Stomach (tissue), 9 donors: ENCODE data around the gene KCNH1. TPM values are rescaled to one million over a fixed set of nuclear protein-coding genes. Genes with fewer than 3 reads are reported as not detected.

Experiments used
- DNase-seq, 2 donors: peaks; one replicate each; pipeline versions ENCODE4 v3.0.0 to v3.0.0-alpha.2; 2013 to 2019
- H3K27ac ChIP-seq, 5 donors: fragments of 200-600 bp in 4 of 5; sonication (generic) in 4 of 5; one replicate each; pipeline ENCODE4 v1.5.1; 2013 to 2019; ENCODE audit warnings: mild to moderate bottlenecking in 1 of 5, moderate library complexity in 1 of 5
- H3K27me3 ChIP-seq, 3 donors: fragments of 200-600 bp; sonication (generic); one replicate each; pipeline ENCODE4 v1.5.1; 2017 to 2019; ENCODE audit warnings: mixed run types in 1 of 3
- H3K36me3 ChIP-seq, 4 donors: fragments of 200-600 bp; sonication (generic); 1 replicate in 3 of 4; 2 replicates in 1 of 4; pipeline ENCODE4 v1.5.1; 2016 to 2019
- H3K4me1 ChIP-seq, 4 donors: fragments of 200-600 bp; sonication (generic); one replicate each; pipeline ENCODE4 v1.5.1; 2016 to 2019
- H3K4me3 ChIP-seq, 4 donors: fragments of 200-600 bp; sonication (generic) in 3 of 4; one replicate each; pipeline ENCODE4 v1.5.1; 2016 to 2019; ENCODE audit warnings: mild to moderate bottlenecking in 1 of 4
- H3K9me3 ChIP-seq, 4 donors: fragments of 200-600 bp; sonication (generic); one replicate each; pipeline ENCODE4 v1.5.1; 2016 to 2019
- EP300 ChIP-seq: sonication (generic); formaldehyde crosslinking; IDR thresholded peaks from one replicate; pipeline ENCODE4 v1.6.1; 2017; ENCODE audit warnings: antibody characterized with exemption
- POLR2A ChIP-seq, 4 donors: fragments of 450-650 bp; IDR thresholded peaks; one replicate each; pipeline ENCODE4 v1.6.1; 2016; ENCODE audit warnings: antibody characterized with exemption in 4 of 4, control low read depth in 2 of 4, mild to moderate bottlenecking in 1 of 4, moderate library complexity in 1 of 4
- POLR2AphosphoS5 ChIP-seq, 3 donors: sonication (generic); formaldehyde crosslinking; IDR thresholded peaks; one replicate each; pipeline ENCODE4 v1.6.1; 2016; ENCODE audit warnings: antibody characterized with exemption in 3 of 3
- WGBS, 5 donors: extraction: QIAGEN DNeasy Blood & Tissue Kit in 3 of 5; methylation state at CpG; one replicate each; pipeline versions ENCODE4 v1.1.5 to v1.1.7; 2013 to 2018; 5-methylcytosine and 5-hydroxymethylcytosine counted together
- intact Hi-C: fragments of 100-400 bp; cut with DNase I; formaldehyde crosslinking; loops from one replicate; pipeline ENCODE4 v1.15.1; 2023; ENCODE audit warnings: low total_unique reads
- polyA plus RNA-seq, 3 donors: library from polyadenylated mRNA; stranded (reverse); fragments of 200-250 nt; gene quantifications; one replicate each; pipeline ENCODE4 v1.2.3, GENCODE V29; 2013
- total RNA-seq, 5 donors: library from RNA; depleted of rRNA; stranded (reverse); fragments of >200 nt; gene quantifications; one replicate each; pipeline versions ENCODE4 v1.1.0 to v1.2.3, GENCODE V29; 2014 to 2016
- TF ChIP-seq, protein P1 (sequence below), 7 experiments: fragments of 450-650 bp in 4 of 7; fragments of 200-600 bp in 3 of 7; sonication (generic) in 3 of 7; IDR thresholded peaks; one replicate each; pipeline ENCODE4 v1.5.1; 2016 to 2019; ENCODE audit warnings: antibody characterized with exemption in 7 of 7, control low read depth in 2 of 7, mild to moderate bottlenecking in 1 of 7
- donor health status: healthy with polysubstance abuse.
- donor health status: Bipolar disorder and iron deficiency.
- donor health status: healthy.

The KCNH1 gene
- total and polyA plus RNA-seq, 8 donors = 0.10 to 6.8 (median 3.2) TPM; not detected in 1

DNA sequence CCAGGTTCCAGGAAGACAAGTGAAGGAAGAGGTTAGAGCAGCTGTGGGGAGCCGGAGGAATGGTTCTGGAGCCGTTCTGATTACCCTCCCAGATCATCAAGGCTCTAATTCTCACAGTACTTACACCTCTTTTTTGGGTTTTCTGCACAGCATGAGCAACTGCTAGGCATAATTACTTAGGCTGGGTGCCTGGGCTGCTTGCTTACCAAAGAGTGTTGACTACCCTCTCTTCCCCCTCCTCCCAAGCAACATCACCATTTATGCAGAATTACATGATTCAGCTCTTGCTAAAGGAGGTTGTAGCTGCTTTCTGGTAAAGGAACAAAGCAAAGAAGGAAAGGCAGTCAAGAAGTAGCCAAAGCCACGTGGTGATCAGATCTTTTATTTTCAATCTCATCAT is 397.2 kb downstream of the KCNH1 start:
- Histone ChIP-seq H3K27me3 (no peaks in the 10 kb centered on the region), H3K9me3 (no peaks in the 10 kb centered on the region), H3K27ac (no peak overlapping the region), H3K4me3 (no peak overlapping the region), H3K36me3 (no peaks in the 10 kb centered on the region), H3K4me1 (no peaks in the 10 kb centered on the region)
- TF ChIP-seq, protein P1, sequence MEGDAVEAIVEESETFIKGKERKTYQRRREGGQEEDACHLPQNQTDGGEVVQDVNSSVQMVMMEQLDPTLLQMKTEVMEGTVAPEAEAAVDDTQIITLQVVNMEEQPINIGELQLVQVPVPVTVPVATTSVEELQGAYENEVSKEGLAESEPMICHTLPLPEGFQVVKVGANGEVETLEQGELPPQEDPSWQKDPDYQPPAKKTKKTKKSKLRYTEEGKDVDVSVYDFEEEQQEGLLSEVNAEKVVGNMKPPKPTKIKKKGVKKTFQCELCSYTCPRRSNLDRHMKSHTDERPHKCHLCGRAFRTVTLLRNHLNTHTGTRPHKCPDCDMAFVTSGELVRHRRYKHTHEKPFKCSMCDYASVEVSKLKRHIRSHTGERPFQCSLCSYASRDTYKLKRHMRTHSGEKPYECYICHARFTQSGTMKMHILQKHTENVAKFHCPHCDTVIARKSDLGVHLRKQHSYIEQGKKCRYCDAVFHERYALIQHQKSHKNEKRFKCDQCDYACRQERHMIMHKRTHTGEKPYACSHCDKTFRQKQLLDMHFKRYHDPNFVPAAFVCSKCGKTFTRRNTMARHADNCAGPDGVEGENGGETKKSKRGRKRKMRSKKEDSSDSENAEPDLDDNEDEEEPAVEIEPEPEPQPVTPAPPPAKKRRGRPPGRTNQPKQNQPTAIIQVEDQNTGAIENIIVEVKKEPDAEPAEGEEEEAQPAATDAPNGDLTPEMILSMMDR (IDR thresholded peaks at IDR 0.05) = no peak
- TF ChIP-seq EP300 = no peak
- TF ChIP-seq POLR2A (IDR thresholded peaks at IDR 0.05) = no peak
- whole genome bisulfite sequencing, 5 donors = 36 to 53% (median 49%) methylated on average over 3 of the region's 3 CpGs
- DNase-seq = no peak
- intact Hi-C loops = no loop called here

DNA sequence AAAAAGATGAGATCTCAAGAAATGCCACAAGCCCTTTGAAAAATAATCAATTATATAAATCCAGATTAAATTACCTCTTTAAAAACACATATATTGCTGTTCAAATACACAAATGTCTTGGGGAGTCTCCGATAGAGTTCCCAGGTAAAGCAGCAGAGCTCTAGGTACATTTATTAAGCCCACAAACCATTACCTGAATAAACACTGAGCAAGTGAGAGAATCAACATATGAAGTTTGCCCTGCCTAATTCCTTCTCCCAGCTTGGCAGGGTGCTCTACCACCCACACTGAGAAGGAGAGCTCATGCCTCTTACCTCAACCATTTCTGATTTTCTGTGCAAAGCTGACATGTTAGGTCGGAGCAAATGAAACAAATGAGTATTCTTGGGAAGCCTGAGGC is 402.4 kb downstream of the KCNH1 start:
- TF ChIP-seq, protein P1 (IDR thresholded peaks at IDR 0.05) = no peak
- TF ChIP-seq POLR2AphosphoS5 (IDR thresholded peaks at IDR 0.05) = no peak
- TF ChIP-seq EP300 = no peak
- TF ChIP-seq POLR2A (IDR thresholded peaks at IDR 0.05) = no peak
- H3K27me3 ChIP-seq = no peaks in the 10 kb centered on the region
- H3K4me3 ChIP-seq = no peak overlapping the region
- no peaks in the 10 kb centered on the region for H3K4me1 ChIP-seq
- intact Hi-C loops = no loop called here
- H3K9me3 ChIP-seq = no peaks in the 10 kb centered on the region
- no peaks in the 10 kb centered on the region for H3K36me3 ChIP-seq
- no peak overlapping the region for H3K27ac ChIP-seq
- 40 to 64% (median 53%) methylated on average over 2 of the region's 2 CpGs for WGBS, 5 donors
- DNase-seq = no peak

DNA sequence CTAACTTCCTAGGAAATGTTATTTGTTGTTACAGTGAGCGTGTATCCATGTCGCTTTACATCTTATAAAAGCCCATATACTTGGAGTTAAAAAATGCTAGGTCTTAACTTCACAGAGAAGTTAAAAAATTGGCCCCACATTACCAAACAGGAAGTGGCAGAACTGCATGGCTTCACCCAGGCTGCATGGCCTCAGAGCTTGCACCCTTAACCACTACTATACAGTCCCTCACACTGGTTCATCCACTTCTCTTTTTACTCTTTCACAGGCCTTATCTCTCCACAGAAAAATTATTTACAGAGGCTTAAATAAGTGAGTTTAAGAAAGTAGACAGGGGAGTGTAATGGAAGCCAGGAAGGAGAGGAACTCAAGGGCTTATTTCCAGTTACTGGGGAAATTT is 402.8 kb downstream of the KCNH1 start:
- Histone ChIP-seq H3K4me1 (no peaks in the 10 kb centered on the region), H3K4me3 (no peak overlapping the region), H3K27ac (no peak overlapping the region), H3K9me3 (no peaks in the 10 kb centered on the region), H3K27me3 (no peaks in the 10 kb centered on the region), H3K36me3 (no peaks in the 10 kb centered on the region)
- no peak for DNase-seq
- TF ChIP-seq POLR2AphosphoS5 (IDR thresholded peaks at IDR 0.05) = no peak
- no peak for TF ChIP-seq EP300
- TF ChIP-seq POLR2A (IDR thresholded peaks at IDR 0.05) = no peak
- TF ChIP-seq, protein P1 (IDR thresholded peaks at IDR 0.05) = no peak
- intact Hi-C loops = no loop called here
- 87 to 96% (median 93%) methylated on average over 2 of the region's 2 CpGs for WGBS, 5 donors

DNA sequence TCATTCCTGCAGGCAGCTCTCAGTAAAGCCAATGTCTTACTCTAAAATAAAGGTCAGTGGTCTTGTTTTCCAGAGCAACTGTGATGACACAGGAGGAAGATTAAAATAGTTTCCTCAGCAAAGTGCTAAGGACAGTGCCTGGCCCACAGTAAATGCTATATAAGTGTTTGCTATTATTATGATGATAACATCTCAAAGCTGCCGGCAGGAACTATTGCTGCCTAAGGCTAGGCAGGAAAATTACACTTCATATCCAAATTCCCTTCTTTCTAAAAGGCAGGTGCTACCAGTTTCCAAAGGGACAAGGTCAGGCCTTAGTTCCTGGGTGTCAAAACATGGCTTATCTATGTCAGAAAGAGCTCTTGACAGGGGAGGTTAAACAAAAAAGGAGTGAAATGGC is 403.9 kb downstream of the KCNH1 start:
- Histone ChIP-seq H3K27ac (no peak overlapping the region), H3K4me1 (no peaks in the 10 kb centered on the region), H3K36me3 (no peaks in the 10 kb centered on the region), H3K27me3 (no peaks in the 10 kb centered on the region), H3K4me3 (no peak overlapping the region), H3K9me3 (no peaks in the 10 kb centered on the region)
- WGBS, 5 donors = 16 to 53% (median 39%) methylated on average over 1 of the region's 1 CpG
- no peak for DNase-seq
- intact Hi-C loops = no loop called here
- no peak for TF ChIP-seq POLR2A (IDR thresholded peaks at IDR 0.05)
- TF ChIP-seq, protein P1 (IDR thresholded peaks at IDR 0.05) = no peak
